Fibroblast of villous mesenchyme (primary cell): ENCODE results near the gene CYB5R3. TPM values are rescaled to one million over a fixed set of nuclear protein-coding genes. Genes with fewer than 3 reads are reported as not detected.
A peak's percentile ranks its signal among the peaks of the same experiment; 100 is the strongest.

Experiments
- DNase-seq: peaks from one replicate; pipeline ENCODE4 v3.0.0-alpha.2; 2010; ENCODE audit warnings: low read depth
- H3K4me3 ChIP-seq: 2 replicates; pipeline ENCODE4 v1.5.1; 2011; ENCODE audit warnings: low read depth, mild to moderate bottlenecking, low read length
- total RNA-seq: library from RNA; depleted of rRNA; stranded (reverse); fragments of >200 nt; gene quantifications from 2 replicates; pipeline ENCODE4 v1.2.3, GENCODE V29; 2012
- TF ChIP-seq, protein P1 (sequence below): IDR thresholded peaks from 2 replicates; pipeline ENCODE4 v1.5.1; 2012; ENCODE audit warnings: low read depth, mild to moderate bottlenecking, low read length; ENCODE audit not compliant: insufficient read depth

Gene CYB5R3
- total RNA-seq, 1 donor: 57.9 TPM

DNA sequence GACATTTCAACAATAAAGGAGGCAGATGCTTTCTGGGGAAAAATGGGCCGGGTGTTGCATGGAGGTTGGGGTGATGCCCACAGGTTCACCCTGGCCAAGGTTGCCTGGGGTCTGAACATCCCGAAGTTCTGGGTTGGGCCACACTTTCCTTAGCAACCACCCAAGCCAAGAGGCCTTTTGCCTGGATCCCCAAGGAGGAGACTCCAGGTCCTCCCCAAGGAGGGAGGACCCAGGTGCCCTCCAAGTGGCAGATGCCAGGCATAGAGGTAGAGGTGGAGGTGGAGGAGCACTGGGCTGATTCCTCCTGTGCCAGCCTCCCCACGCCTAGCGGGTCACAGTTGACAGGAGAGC is 1.2 kb downstream of the CYB5R3 start:
- TF ChIP-seq, protein P1, sequence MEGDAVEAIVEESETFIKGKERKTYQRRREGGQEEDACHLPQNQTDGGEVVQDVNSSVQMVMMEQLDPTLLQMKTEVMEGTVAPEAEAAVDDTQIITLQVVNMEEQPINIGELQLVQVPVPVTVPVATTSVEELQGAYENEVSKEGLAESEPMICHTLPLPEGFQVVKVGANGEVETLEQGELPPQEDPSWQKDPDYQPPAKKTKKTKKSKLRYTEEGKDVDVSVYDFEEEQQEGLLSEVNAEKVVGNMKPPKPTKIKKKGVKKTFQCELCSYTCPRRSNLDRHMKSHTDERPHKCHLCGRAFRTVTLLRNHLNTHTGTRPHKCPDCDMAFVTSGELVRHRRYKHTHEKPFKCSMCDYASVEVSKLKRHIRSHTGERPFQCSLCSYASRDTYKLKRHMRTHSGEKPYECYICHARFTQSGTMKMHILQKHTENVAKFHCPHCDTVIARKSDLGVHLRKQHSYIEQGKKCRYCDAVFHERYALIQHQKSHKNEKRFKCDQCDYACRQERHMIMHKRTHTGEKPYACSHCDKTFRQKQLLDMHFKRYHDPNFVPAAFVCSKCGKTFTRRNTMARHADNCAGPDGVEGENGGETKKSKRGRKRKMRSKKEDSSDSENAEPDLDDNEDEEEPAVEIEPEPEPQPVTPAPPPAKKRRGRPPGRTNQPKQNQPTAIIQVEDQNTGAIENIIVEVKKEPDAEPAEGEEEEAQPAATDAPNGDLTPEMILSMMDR: no peak
- no peak for DNase-seq
- peak overlapping the region; percentile 93 for H3K4me3 ChIP-seq

- peak overlapping the region; percentile 12 for H3K4me3 ChIP-seq
- DNase-seq: peak; percentile 59
- TF ChIP-seq, protein P1: no peak
Observed at GRCh38 chr22:42646569-42647525, 2.3 kb downstream of the CYB5R3 start.

DNA sequence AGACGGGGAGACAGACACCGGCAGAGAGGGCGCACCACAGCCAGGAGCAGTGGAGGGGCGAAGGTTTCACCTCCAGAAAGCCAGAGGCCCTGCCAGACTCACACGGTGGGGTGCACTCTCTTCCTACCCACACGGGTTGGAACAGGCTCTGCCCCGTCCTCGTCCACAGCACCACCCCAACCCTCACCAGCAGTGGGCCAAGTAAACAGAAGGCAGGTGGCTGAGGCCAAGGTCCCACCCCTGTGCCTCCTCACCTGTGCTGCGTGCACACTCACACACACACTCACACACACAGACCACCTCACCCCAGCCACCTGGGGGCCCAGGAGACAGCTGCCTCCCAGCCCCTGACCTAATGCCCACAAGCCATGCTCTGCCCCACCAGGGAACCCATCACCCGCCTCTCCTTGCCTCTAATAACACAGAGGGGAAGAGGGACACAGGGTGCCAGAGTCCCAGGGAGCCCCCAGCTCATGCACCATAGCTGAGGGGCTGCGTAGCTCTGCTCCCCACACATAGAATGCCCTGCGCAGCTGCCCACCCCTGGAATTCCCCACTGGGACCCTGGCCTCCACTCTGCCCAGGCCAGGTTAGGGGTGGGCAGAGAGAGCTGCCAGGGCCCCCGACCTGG is 3.1 kb downstream of the CYB5R3 start:
- H3K4me3 ChIP-seq: no peak overlapping the region
- no peak for DNase-seq
- TF ChIP-seq, protein P1: no peak

DNA sequence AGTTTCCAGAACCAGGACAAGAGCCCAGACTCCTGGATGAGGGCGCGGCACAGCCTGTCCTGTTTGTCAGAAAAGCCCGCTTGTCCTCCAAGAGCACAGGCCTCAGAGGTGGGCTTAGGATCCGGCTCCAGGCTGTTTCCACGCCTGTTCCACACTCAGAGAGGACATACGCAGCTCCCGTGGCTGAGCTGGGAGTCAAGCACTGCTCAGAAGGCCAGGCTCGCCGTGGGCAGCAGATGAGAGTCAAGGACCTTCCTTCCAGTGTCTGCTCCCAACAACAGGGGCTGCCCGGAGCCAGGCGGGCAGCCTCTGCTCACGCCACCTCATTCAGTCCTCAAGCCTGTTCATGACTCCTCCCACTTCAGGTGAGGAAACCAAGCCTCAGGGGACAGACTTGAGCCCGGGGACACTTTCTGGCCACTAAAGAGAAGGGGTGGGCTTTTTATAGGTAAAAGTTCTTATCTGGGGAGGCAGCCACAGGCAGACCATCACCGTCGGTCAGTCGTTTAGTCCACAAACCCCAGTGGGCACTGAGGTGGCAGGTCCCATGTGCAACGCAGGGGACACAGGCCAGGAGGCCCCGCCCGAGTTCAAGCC is 3.8 kb downstream of the CYB5R3 start:
- no peak overlapping the region for H3K4me3 ChIP-seq
- TF ChIP-seq, protein P1: no peak
- DNase-seq: no peak

DNA sequence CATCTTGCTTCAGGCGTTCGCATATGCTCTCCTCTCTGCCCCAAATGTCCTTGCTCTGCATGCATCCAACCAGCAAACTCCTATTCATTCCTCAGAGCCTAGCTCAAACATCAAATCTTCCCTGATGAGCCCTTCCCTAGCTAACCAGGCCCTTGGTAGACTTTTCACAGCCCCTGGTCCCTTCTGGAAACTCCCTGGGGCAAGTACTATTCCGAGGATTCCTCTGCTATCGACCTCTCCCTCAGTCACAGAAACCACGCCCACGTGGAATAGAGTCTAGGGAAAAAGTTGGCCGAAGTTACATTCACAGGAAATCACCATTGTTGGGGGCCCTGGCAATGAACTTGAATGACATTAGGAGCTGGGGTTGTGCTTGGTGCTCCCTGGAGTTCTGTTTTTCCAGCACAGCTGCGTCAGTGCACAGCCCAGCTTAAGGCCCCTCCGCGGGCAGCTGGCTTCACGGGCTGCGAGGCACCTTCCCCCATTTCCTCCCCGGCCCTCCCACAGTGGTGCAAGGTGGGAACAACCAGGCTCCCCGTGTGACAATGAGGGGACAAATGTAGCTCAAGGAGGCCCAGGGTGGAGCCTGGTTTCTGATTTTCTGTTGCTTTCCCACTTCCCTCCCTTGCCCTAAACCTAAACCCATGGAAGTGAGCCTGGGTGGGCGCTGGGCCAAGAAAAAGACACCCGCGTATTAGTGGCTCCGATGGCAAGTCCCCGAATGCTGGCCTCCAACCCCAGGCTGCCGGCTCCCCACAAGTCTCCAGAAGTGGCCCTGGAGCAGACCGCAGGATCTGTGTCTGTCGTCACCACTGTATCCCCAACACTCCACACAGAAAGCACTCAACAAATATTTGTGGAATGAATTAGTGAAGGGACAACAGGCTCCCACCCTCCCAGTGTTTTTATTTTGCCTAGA is 4.5 kb downstream of the CYB5R3 start:
- peak; percentile 58 for DNase-seq

More for the DNA sequence above, 4.5 kb downstream of the CYB5R3 start:
- TF ChIP-seq, protein P1: no peak
- peak overlapping the region; percentile 13 for H3K4me3 ChIP-seq
